ENCODE data around the gene WASHC4. TPM values are rescaled to one million over a fixed set of nuclear protein-coding genes. Genes with fewer than 3 reads are reported as not detected.
A peak's percentile ranks its signal among the peaks of the same experiment; 100 is the strongest.
"Not testable (repeated sequence)": the region's sequence is repeated elsewhere in the genome, so short reads cannot be mapped to it uniquely, and the experiment has no call there.

The WASHC4 gene
- total RNA-seq, 1 donor from 2014 or later, result 57.7 TPM

DNA sequence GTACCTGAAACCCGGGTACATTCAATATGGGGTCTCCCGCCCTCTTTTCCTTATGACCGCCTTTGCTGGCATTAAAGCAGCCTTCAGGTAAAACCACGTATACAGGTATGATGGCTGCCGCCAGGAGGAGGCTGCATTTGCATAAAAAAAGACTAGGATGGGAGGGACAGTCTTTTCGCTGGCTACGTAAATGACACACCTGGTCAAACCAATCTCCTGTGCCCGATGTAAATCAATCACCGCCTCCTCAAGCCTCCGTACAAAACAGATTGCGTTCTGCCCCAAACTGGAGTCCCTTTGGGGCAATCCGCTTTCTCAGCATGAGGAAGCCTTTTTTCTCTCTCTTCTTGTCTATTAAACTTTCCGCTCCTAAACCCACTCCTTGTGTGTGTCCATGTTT is 15.2 kb upstream of the WASHC4 start:
- TF ChIP-seq, protein P1, sequence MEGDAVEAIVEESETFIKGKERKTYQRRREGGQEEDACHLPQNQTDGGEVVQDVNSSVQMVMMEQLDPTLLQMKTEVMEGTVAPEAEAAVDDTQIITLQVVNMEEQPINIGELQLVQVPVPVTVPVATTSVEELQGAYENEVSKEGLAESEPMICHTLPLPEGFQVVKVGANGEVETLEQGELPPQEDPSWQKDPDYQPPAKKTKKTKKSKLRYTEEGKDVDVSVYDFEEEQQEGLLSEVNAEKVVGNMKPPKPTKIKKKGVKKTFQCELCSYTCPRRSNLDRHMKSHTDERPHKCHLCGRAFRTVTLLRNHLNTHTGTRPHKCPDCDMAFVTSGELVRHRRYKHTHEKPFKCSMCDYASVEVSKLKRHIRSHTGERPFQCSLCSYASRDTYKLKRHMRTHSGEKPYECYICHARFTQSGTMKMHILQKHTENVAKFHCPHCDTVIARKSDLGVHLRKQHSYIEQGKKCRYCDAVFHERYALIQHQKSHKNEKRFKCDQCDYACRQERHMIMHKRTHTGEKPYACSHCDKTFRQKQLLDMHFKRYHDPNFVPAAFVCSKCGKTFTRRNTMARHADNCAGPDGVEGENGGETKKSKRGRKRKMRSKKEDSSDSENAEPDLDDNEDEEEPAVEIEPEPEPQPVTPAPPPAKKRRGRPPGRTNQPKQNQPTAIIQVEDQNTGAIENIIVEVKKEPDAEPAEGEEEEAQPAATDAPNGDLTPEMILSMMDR (IDR thresholded peaks at IDR 0.05), result no peak
- H3K36me3 Mint-ChIP-seq (ENCODE audit: low read depth), result peaks cover 8% of the 10 kb centered on the region
- no peaks in the 10 kb centered on the region for H3K4me1 Mint-ChIP-seq (ENCODE audit: low read depth)
- no peak overlapping the region for H3K4me3 Mint-ChIP-seq (ENCODE audit: unreplicated experiment)
- H3K27me3 Mint-ChIP-seq (ENCODE audit: low read depth), result peaks cover 16% of the 10 kb centered on the region
- no peak for DNase-seq (ENCODE audit: low spot score)
- no peak overlapping the region for H3K27ac Mint-ChIP-seq (ENCODE audit: unreplicated experiment)
- peaks cover 17% of the 10 kb centered on the region for H3K9me3 Mint-ChIP-seq (ENCODE audit: low read depth)

DNA sequence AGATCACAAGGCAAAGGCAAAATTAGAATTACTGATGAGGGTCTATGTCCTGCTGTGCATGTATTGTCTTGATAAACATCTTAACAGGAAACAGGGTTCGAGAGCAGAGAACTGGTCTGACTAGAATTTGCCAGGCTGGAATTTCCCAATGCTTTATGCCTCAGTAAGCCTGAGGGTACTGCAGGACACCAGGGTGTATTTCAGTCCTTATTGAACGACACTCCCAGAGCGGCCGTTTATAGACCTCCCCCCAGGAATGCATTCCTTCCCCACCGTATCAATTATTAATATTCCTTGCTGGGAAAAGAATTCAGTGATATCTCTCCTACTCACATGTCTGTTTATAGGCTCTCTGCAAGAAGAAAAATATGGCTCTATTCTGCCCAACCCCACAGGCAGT is 12.2 kb upstream of the WASHC4 start:
- Mint-ChIP-seq H3K27me3 (ENCODE audit: low read depth) (peaks cover 16% of the 10 kb centered on the region), H3K9me3 (ENCODE audit: low read depth) (peaks cover 17% of the 10 kb centered on the region)
- H3K36me3 Mint-ChIP-seq (ENCODE audit: low read depth); H3K27ac Mint-ChIP-seq (ENCODE audit: unreplicated experiment); DNase-seq (ENCODE audit: low spot score); H3K4me3 Mint-ChIP-seq (ENCODE audit: unreplicated experiment); H3K4me1 Mint-ChIP-seq (ENCODE audit: low read depth): not testable (repeated sequence)

DNA sequence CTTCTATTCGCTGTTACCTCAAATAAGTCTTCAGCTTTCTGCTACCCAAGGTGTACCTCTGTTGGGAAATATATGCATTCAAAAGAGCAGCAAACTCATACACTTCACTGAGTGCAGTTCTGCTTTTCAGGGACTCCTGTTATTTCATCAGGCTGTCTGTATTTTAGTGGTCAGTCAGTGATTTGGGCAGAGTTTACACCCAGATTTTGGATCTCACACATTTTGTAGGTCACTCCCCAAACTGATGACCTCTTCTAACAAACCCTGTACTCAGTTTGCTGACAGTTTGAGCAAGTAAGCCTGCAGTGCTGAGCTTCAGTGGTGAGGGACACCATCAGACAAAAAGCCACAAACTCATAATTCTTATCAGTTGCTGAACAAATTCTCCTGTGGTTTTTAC is 8.2 kb upstream of the WASHC4 start:
- peaks cover 8% of the 10 kb centered on the region for H3K36me3 Mint-ChIP-seq (ENCODE audit: low read depth)
- H3K27me3 Mint-ChIP-seq (ENCODE audit: low read depth), result no peaks in the 10 kb centered on the region
- TF ChIP-seq, protein P1 (IDR thresholded peaks at IDR 0.05), result no peak
- H3K27ac Mint-ChIP-seq (ENCODE audit: unreplicated experiment), result no peak overlapping the region
- H3K9me3 Mint-ChIP-seq (ENCODE audit: low read depth), result peaks cover 12% of the 10 kb centered on the region
- no peak overlapping the region for H3K4me3 Mint-ChIP-seq (ENCODE audit: unreplicated experiment)
- DNase-seq (ENCODE audit: low spot score), result no peak
- H3K4me1 Mint-ChIP-seq (ENCODE audit: low read depth), result peaks cover 9% of the 10 kb centered on the region

DNA sequence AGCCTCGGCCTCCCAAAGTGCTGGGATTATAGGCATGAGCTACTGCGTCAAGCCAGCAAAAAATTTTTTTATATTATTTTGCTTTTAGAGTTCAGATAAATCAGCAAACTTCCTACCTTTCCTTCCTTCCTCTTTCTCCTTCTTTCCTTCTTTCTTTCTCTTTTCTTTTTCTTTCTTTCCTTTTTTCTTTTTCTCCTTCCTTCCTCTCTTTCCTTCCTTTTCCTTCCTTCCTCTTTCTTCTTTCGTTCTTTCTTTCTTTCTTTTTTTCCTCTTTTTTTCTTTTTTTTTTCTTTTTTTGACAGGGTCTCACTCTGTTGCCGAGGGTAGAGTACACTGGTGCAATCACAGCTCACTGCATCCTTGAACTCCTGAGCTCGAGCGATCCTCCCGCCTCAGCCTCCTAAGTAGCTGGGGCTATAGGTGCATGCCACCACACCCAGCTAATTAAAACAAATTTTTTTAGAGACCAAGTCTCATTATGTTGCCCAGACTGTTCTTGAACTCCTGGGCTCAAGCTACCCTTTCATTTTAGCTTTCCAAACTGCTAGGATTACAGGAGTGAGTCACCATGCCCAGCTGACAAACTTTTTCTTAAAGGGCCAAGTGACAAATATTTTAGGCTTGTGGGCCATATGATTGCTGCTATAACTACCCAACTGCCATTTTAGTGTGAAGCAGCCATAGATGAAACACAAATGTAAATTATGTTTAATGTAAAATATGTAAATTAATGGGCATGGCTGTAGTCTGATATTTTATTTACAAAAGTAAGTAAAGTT is 7.1 kb upstream of the WASHC4 start:
- H3K4me1 Mint-ChIP-seq (ENCODE audit: low read depth), result peaks cover 9% of the 10 kb centered on the region
- no peak overlapping the region for H3K4me3 Mint-ChIP-seq (ENCODE audit: unreplicated experiment)
- peaks cover 6% of the 10 kb centered on the region for H3K36me3 Mint-ChIP-seq (ENCODE audit: low read depth)
- H3K27ac Mint-ChIP-seq (ENCODE audit: unreplicated experiment), result peak overlapping the region; percentile 69
- no peaks in the 10 kb centered on the region for H3K27me3 Mint-ChIP-seq (ENCODE audit: low read depth)
- TF ChIP-seq, protein P1 (IDR thresholded peaks at IDR 0.05), result no peak
- peaks cover 13% of the 10 kb centered on the region for H3K9me3 Mint-ChIP-seq (ENCODE audit: low read depth)
- DNase-seq (ENCODE audit: low spot score), result no peak

DNA sequence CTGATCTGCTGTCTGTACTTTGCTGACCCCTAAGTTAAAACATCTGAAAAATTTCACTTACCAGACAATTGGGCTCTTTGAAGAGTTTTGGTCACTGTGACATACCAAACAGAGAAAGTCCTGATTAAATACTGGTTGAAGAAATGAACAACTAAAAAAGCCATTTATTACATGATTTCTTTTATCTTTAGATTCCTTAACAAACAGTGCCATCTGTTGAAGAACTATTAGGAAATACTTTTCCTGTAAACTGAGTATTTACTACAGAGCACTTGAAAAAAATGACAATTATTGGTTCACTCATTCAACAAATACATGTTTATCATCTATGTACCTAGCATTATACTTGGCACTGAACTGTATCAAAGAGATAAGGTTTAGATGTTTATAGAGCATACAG is 6.5 kb upstream of the WASHC4 start:
- Mint-ChIP-seq H3K36me3 (ENCODE audit: low read depth) (peaks cover 3% of the 10 kb centered on the region), H3K4me3 (ENCODE audit: unreplicated experiment) (no peak overlapping the region), H3K4me1 (ENCODE audit: low read depth) (peaks cover 9% of the 10 kb centered on the region), H3K27ac (ENCODE audit: unreplicated experiment) (peak overlapping the region; percentile 65), H3K9me3 (ENCODE audit: low read depth) (peaks cover 9% of the 10 kb centered on the region), H3K27me3 (ENCODE audit: low read depth) (no peaks in the 10 kb centered on the region)
- TF ChIP-seq, protein P1 (IDR thresholded peaks at IDR 0.05), result peak; percentile 80
- no peak for DNase-seq (ENCODE audit: low spot score)

DNA sequence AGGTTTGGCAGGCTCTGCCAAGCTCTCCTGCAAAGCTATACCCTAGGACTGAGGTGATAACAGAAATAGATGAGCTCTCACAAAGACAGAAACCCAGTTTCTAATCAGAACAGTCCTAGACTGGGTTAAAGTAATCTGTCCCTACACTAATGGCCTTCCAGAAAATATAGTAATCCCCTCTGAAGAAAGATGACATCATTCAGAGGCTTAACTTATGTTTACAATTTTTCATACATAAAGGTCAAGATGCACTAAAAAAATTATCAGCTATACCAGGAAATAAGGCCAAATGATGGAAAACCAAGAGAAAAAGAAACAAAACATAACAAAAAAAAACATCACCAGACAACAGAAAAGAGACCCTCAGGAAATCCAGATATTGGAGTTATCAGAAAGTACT is 4.9 kb upstream of the WASHC4 start:
- H3K9me3 Mint-ChIP-seq (ENCODE audit: low read depth), result peaks cover 4% of the 10 kb centered on the region

More for the DNA sequence above, 4.9 kb upstream of the WASHC4 start:
- no peak overlapping the region for H3K27ac Mint-ChIP-seq (ENCODE audit: unreplicated experiment)
- H3K4me3 Mint-ChIP-seq (ENCODE audit: unreplicated experiment), result no peak overlapping the region
- no peaks in the 10 kb centered on the region for H3K36me3 Mint-ChIP-seq (ENCODE audit: low read depth)
- peaks cover 20% of the 10 kb centered on the region for H3K4me1 Mint-ChIP-seq (ENCODE audit: low read depth)
- TF ChIP-seq, protein P1 (IDR thresholded peaks at IDR 0.05), result no peak
- H3K27me3 Mint-ChIP-seq (ENCODE audit: low read depth), result no peaks in the 10 kb centered on the region
- DNase-seq (ENCODE audit: low spot score), result no peak
